Mesenchymal stem cell (in vitro differentiated cells and primary cell): ENCODE measurements around the gene SORCS3.

Experiments used
- DNase-seq: peaks from one replicate; pipeline ENCODE4 v3.0.0-alpha.2; 2013
- H2AFZ ChIP-seq: one replicate; pipeline ENCODE4 v1.6.1; 2013; ENCODE audit warnings: low read depth, mild to moderate bottlenecking, control low read depth, inconsistent platforms, low read length, moderate library complexity
- H2AK5ac ChIP-seq: 2 replicates; pipeline ENCODE4 v1.6.1; 2013; ENCODE audit warnings: low read length, moderate library complexity, mild to moderate bottlenecking, inconsistent platforms; ENCODE audit not compliant: severe bottlenecking
- H2BK120ac ChIP-seq: one replicate; pipeline ENCODE4 v1.6.1; 2013; ENCODE audit warnings: low read depth, mild to moderate bottlenecking, inconsistent platforms, low read length, moderate library complexity
- H2BK12ac ChIP-seq, 2 experiments: one replicate each; pipeline ENCODE4 v1.6.1; 2013; ENCODE audit warnings: inconsistent platforms in 2 of 2, low read length in 2 of 2, mild to moderate bottlenecking in 2 of 2, moderate library complexity in 2 of 2, control low read depth in 1 of 2
- H2BK15ac ChIP-seq: one replicate; pipeline ENCODE4 v1.6.1; 2013; ENCODE audit warnings: mild to moderate bottlenecking, low read depth, inconsistent platforms; ENCODE audit not compliant: poor library complexity, severe bottlenecking
- H2BK5ac ChIP-seq: 2 replicates; pipeline ENCODE4 v1.6.1; 2013; ENCODE audit warnings: low read depth, mild to moderate bottlenecking, low read length, control low read depth, inconsistent platforms; ENCODE audit not compliant: poor library complexity, severe bottlenecking
- H3K14ac ChIP-seq, 2 experiments: one replicate each; pipeline ENCODE4 v1.6.1; 2013; ENCODE audit warnings: inconsistent platforms in 2 of 2, low read length in 2 of 2, control low read depth in 1 of 2, mild to moderate bottlenecking in 1 of 2, moderate library complexity in 1 of 2
- H3K18ac ChIP-seq, 2 experiments: one replicate each; pipeline ENCODE4 v1.6.1; 2013; ENCODE audit warnings: inconsistent platforms in 2 of 2, low read length in 2 of 2, control low read depth in 1 of 2, low read depth in 1 of 2, mild to moderate bottlenecking in 1 of 2
- H3K23ac ChIP-seq, 2 experiments: one replicate each; pipeline ENCODE4 v1.6.1; 2013; ENCODE audit warnings: inconsistent platforms in 2 of 2, low read length in 2 of 2, mild to moderate bottlenecking in 2 of 2, moderate library complexity in 2 of 2, control low read depth in 1 of 2
- H3K27ac ChIP-seq: 2 replicates; pipeline ENCODE4 v1.5.1; 2013; ENCODE audit warnings: mild to moderate bottlenecking, moderate library complexity, low read length, control low read depth, inconsistent platforms; ENCODE audit not compliant: poor library complexity, severe bottlenecking
- H3K27me3 ChIP-seq, 2 experiments: 2 replicates each; pipeline versions ENCODE4 v1.6.1 to v1.7.0; 2013; ENCODE audit warnings: low read length in 2 of 2, mild to moderate bottlenecking in 2 of 2, moderate library complexity in 2 of 2, control low read depth in 1 of 2, inconsistent platforms in 1 of 2; ENCODE audit not compliant: control insufficient read depth in 1 of 2, insufficient read depth in 1 of 2
- H3K36me3 ChIP-seq, 2 experiments: 2 replicates each; pipeline versions ENCODE4 v1.6.1 to v1.7.0; 2013; ENCODE audit warnings: low read length in 2 of 2, control low read depth in 1 of 2, inconsistent platforms in 1 of 2, low read depth in 1 of 2, mild to moderate bottlenecking in 1 of 2; ENCODE audit not compliant: insufficient read depth in 2 of 2, control insufficient read depth in 1 of 2
- H3K4ac ChIP-seq, 2 experiments: one replicate each; pipeline ENCODE4 v1.6.1; 2013; ENCODE audit warnings: inconsistent platforms in 2 of 2, low read length in 2 of 2, mild to moderate bottlenecking in 2 of 2, moderate library complexity in 2 of 2, control low read depth in 1 of 2, low read depth in 1 of 2
- H3K4me1 ChIP-seq: 2 replicates; pipeline ENCODE4 v1.6.1; 2013; ENCODE audit warnings: low read depth, low read length, control low read depth; ENCODE audit not compliant: control insufficient read depth, insufficient read depth
- H3K4me2 ChIP-seq: 2 replicates; pipeline ENCODE4 v1.6.1; 2013; ENCODE audit warnings: low read length, mild to moderate bottlenecking, inconsistent platforms; ENCODE audit not compliant: poor library complexity, severe bottlenecking
- H3K4me3 ChIP-seq, 2 experiments: 2 replicates each; pipeline versions ENCODE4 v1.5.1 to v1.7.0; 2013; ENCODE audit warnings: low read length in 2 of 2, mild to moderate bottlenecking in 2 of 2, control low read depth in 1 of 2, low read depth in 1 of 2; ENCODE audit not compliant: insufficient read depth in 1 of 2
- H3K79me1 ChIP-seq: replicated peaks from 2 replicates; pipeline ENCODE4 v1.6.1; 2013; ENCODE audit warnings: mild to moderate bottlenecking, control low read depth, low read length, inconsistent platforms; ENCODE audit not compliant: poor library complexity, severe bottlenecking
- H3K9ac ChIP-seq: 2 replicates; pipeline ENCODE4 v1.7.0; 2013; ENCODE audit warnings: mild to moderate bottlenecking, low read length, moderate library complexity
- H3K9me3 ChIP-seq: 2 replicates; pipeline ENCODE4 v1.7.0; 2013; ENCODE audit warnings: mild to moderate bottlenecking, low read length; ENCODE audit not compliant: control insufficient read depth
- H4K8ac ChIP-seq: one replicate; pipeline ENCODE4 v1.6.1; 2013; ENCODE audit warnings: inconsistent platforms, mild to moderate bottlenecking, low read length, moderate library complexity
- H4K91ac ChIP-seq: one replicate; pipeline ENCODE4 v1.6.1; 2013; ENCODE audit warnings: mild to moderate bottlenecking, low read length, inconsistent platforms
- WGBS: methylation state at CpG from one replicate; pipeline ENCODE4 v1.1.7; 2013; ENCODE audit warnings: mixed read lengths; 5-methylcytosine and 5-hydroxymethylcytosine counted together

SORCS3 gene

DNA sequence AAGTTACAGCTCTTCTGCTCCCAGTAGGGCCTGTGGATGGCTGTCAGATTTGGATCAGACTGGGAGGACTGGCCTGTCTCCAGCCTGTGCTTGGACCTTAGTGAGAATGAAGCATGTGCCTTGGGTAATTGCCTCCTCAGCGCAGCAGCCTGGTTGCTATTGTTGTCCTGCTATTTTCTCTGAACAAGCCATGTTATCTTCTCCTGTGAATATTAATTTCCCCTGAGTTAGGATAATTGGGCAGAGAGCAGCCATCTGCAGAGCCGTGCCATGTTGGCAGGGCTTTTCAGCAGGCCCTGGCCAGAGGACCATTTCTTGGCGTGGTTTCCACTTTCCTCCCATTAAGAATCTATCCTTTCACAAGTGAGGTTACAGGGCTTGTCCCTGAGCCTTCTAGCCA is 497.3 kb downstream of the SORCS3 start:
- Histone ChIP-seq H3K36me3 (no peaks in the 10 kb centered on the region), H4K8ac (no peak overlapping the region), H3K27ac (no peak overlapping the region), H3K27me3 (no peaks in the 10 kb centered on the region), H3K79me1 (no peaks in the 10 kb centered on the region), H3K4me2 (no peak overlapping the region), H3K4me1 (no peaks in the 10 kb centered on the region), H4K91ac (no peak overlapping the region), H2AFZ (no peak overlapping the region), H3K9ac (no peak overlapping the region), H2BK15ac (no peak overlapping the region), H2BK120ac (no peak overlapping the region), H3K4me3 (no peak overlapping the region), H2BK12ac (no peak overlapping the region), H3K4ac (no peak overlapping the region), H2BK5ac (no peak overlapping the region), H3K23ac (no peak overlapping the region), H3K14ac (no peak overlapping the region), H3K9me3 (no peaks in the 10 kb centered on the region), H3K18ac (no peak overlapping the region), H2AK5ac (no peak overlapping the region)
- no peak for DNase-seq
- 71% methylated on average over 3 of the region's 3 CpGs for WGBS

DNA sequence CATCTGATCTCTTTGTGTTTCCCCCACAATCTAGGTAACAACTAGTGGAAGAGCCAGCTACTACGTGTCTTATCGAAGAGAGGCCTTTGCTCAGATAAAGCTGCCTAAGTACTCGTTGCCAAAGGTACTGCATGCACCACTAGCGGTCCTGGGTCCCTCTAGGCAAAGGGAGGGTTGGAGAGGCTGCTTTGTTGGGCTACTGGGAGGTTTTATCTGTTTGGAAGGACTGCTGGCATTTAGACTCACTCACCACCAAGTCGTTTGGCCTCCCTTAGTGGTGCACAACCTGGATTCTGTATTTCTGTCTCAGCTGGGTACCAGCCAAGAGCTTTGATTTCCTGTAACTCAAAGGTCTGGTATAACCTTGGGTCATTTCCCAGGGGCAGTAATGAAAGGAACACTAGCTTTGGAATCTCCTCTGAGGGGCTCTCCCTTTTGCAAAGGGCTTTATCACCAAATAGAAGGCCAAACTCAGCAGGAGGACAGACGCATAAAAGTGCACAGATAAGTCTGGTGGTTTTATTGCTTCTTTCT is 498.3 kb downstream of the SORCS3 start:
- Histone ChIP-seq H3K23ac (no peak overlapping the region), H4K8ac (no peak overlapping the region), H3K4me1 (no peaks in the 10 kb centered on the region), H3K9ac (no peak overlapping the region), H3K27ac (no peak overlapping the region), H3K9me3 (no peaks in the 10 kb centered on the region), H2BK120ac (no peak overlapping the region), H4K91ac (no peak overlapping the region), H2AK5ac (no peak overlapping the region), H3K18ac (no peak overlapping the region), H3K27me3 (no peaks in the 10 kb centered on the region), H3K4ac (no peak overlapping the region), H2BK5ac (no peak overlapping the region), H3K14ac (no peak overlapping the region), H2AFZ (no peak overlapping the region), H2BK15ac (no peak overlapping the region), H2BK12ac (no peak overlapping the region), H3K4me2 (no peak overlapping the region), H3K79me1 (no peaks in the 10 kb centered on the region), H3K36me3 (no peaks in the 10 kb centered on the region), H3K4me3 (no peak overlapping the region)
- DNase-seq, result no peak
- WGBS, result 50% methylated on average over 5 of the region's 6 CpGs

DNA sequence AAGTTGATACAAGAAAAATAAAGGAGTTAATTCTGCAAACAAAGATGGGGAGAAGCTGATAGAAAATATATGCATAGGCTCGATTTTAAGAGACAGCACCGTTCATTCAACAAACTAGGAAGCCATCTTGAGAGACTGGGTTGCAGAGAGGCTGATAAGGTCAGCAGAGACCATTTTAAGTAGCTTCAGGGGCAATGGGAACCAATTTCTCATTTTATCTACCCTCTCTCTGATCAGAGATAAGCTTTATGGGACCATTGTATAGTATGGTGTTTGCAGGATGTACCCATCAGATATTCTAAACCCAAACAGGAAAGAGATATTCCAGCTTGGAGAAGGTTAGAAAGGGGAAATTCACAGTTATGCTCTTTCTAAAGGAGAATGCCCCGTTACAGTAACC is 499.5 kb downstream of the SORCS3 start:
- Histone ChIP-seq H3K36me3 (no peaks in the 10 kb centered on the region), H3K4me3 (no peak overlapping the region), H3K27me3 (no peaks in the 10 kb centered on the region), H2AFZ (no peak overlapping the region), H4K91ac (no peak overlapping the region), H3K27ac (no peak overlapping the region), H2BK120ac (no peak overlapping the region), H2BK5ac (no peak overlapping the region), H3K23ac (no peak overlapping the region), H3K79me1 (no peaks in the 10 kb centered on the region), H3K9me3 (no peaks in the 10 kb centered on the region), H3K4me2 (no peak overlapping the region), H3K18ac (no peak overlapping the region), H3K9ac (no peak overlapping the region), H3K14ac (no peak overlapping the region), H3K4me1 (no peaks in the 10 kb centered on the region), H2BK15ac (no peak overlapping the region), H4K8ac (no peak overlapping the region), H2BK12ac (no peak overlapping the region), H3K4ac (no peak overlapping the region), H2AK5ac (no peak overlapping the region)
- no peak for DNase-seq
- WGBS, result 72% methylated on average over 3 of the region's 3 CpGs

DNA sequence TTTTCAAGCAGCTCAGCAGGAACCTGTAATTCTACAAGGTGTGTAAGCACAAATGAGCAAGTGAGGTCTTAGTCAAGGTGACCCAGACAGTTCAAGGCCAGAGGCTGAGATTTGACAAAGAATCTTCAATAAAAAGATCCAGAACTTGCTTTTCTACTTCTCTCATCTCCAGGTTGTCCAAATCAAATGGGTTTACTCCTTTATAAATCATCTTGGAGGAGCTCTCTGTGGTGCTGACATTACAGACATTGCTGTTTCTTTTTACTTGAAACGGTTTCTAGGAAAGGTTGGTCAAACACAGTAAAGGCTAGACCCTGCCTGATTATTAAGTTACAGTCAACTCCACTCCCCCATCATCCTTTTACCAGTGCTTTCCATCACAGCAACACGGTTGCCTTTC is 504.6 kb downstream of the SORCS3 start:
- no peak for DNase-seq
- H4K8ac ChIP-seq, result no peak overlapping the region
- H3K27me3 ChIP-seq, result no peaks in the 10 kb centered on the region
- H2AFZ ChIP-seq, result no peak overlapping the region
- no peak overlapping the region for H3K9ac ChIP-seq
- H3K4me2 ChIP-seq, result no peak overlapping the region
- no peak overlapping the region for H3K23ac ChIP-seq
- no peak overlapping the region for H2AK5ac ChIP-seq
- H3K79me1 ChIP-seq, result no peaks in the 10 kb centered on the region
- no peak overlapping the region for H3K14ac ChIP-seq
- 41% methylated on average over 2 of the region's 2 CpGs for WGBS
- H3K4me3 ChIP-seq, result no peak overlapping the region
- no peak overlapping the region for H3K18ac ChIP-seq
- no peak overlapping the region for H3K4ac ChIP-seq
- no peak overlapping the region for H2BK15ac ChIP-seq
- no peaks in the 10 kb centered on the region for H3K36me3 ChIP-seq
- H4K91ac ChIP-seq, result no peak overlapping the region
- no peaks in the 10 kb centered on the region for H3K9me3 ChIP-seq
- no peak overlapping the region for H2BK12ac ChIP-seq
- H3K27ac ChIP-seq, result no peak overlapping the region
- H3K4me1 ChIP-seq, result no peaks in the 10 kb centered on the region
- H2BK120ac ChIP-seq, result no peak overlapping the region
- H2BK5ac ChIP-seq, result no peak overlapping the region
